Stimulated activated CD8-positive, alpha-beta memory T cell treated with anti-CD3 and anti-CD28 coated beads, Interleukin-15, amount 100 ng/mL, for 24 hours (primary cell): ENCODE data around the gene LRRTM4.
"Not testable (repeated sequence)": the region's sequence is repeated elsewhere in the genome, so short reads cannot be mapped to it uniquely, and the experiment has no call there.

Experiments used
- DNase-seq: peaks from one replicate; pipeline ENCODE4 v3.0.0-alpha.2; 2020; ENCODE audit warnings: low read depth

LRRTM4 gene

DNA sequence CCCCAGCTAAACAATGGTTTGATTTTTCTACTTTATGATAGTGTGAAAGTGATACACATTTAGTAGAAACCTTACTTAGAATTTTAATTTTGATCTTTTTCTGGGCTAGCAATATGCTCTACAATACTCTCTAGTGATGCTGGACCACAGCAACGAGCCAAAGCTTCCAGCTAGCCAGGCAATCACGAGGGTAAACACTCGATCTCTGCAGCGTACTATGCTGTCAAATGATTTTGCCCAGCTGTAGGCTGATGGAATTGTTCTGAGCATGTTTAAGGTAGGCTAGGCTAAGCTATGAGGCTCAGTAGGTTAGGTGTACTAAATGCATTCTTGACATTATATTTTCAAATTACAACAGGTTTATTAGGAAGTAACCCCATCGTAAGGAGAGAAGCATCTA is 207.5 kb downstream of the LRRTM4 start:
- no peak for DNase-seq

DNA sequence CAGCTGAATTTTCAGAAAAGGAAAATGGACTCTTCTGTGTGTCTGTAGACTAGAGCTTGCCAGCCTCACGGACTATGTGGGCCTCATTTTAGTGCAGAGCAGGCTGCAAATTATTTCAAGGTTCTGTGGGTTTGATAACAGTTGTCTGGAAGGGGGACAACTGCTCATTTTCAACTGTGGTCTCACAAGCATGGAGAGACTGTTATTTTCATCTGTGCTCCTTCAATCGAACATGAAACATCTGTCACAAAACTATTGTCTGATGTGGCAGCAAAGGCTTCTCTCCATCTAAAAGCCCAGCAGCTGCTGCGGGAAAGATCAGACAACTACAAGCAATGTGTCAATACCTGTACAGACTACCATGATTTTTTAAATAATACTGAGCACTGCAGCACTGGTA is 211.8 kb downstream of the LRRTM4 start:
- DNase-seq: no peak

DNA sequence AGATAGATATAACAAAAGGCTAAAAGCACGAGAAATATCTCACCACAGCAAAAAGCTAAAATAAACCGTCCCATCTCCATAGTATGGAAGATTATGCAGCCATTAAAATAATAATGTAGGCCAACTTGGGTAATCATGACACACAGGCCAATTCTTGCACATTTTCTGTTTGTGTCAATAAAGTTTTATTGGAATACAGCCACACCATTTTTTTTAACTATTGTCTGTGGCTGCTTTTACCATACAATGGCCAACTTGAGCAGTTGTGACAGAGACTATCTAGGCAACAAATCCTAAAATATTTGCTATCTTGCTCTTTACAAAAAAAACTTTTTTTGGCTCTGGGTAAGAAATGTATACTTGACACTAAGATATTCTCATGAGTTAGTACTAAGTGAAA is 212.5 kb downstream of the LRRTM4 start:
- no peak for DNase-seq

DNA sequence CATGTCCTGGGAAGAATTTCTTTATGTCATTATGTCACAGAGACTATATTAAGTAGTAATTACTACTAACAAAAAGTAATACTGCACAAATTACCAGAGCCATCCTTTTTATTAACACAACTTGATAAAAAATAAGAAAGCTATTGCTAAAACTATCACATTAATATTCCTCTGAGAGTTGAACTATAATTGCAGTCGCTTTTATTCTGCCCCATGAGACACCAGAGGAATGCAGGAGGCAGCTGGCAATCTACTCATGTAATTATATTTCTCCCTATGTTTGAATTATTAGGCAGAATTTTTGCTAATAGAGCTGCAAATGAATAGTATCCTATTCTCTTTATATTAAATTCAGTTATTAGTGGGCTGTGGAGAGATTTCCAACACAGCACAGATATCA is 220.7 kb downstream of the LRRTM4 start:
- no peak for DNase-seq

DNA sequence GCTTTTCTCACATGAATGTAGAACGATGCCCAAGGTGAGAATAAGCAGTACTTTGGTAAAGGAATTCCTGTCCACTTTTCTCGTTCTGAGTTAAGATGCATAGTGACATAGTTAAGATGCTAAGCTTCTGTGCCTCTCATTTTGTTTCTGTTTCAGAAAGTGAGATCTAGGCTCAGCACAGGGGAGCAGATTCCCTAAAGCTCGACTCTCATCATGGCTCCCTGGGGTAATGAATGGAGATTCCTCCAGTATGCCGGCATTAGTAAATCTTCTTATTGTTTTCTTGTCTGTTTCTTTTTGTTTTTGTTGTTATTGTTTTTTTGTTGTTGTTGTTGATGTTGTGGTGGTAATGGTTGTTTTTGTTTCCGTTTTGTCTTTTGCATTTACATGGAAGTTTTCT is 225.4 kb downstream of the LRRTM4 start:
- DNase-seq: no peak

DNA sequence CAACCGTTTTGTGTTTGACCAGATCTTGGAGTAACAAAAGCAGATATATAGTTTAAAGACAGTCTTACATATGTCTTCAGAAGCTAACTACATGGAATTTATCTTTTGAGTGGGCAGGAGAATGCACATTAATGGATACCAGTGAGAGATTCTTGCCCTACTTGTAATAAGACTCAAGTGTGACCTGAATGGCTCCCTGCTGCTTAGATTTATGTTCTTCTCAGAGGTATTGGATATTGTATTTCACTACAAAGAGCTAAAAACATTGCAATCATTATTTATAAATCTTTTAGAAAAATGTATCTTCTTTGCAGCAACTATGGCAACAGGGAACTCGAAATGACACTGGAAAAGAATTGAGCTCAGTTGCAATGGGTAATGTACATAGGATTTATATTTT is 227.7 kb downstream of the LRRTM4 start:
- no peak for DNase-seq

DNA sequence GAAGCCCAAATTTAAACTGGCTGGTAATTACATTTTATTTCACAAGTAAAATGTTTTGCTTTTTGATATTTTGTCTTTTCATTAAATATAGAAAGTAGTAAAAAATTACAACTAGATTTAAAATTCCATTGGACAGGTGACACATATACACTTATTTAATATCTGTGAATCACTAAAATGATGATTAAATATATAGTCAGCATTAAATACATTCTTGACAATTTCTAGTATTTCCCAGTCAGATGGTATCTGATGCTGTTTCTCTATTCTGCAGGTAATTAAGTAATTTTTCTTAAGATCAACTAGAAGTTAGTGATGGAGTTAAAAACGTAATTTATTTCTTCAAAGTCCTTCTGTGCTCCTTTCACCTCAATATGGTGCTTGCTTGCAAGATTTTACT is 237.8 kb downstream of the LRRTM4 start:
- no peak for DNase-seq

DNA sequence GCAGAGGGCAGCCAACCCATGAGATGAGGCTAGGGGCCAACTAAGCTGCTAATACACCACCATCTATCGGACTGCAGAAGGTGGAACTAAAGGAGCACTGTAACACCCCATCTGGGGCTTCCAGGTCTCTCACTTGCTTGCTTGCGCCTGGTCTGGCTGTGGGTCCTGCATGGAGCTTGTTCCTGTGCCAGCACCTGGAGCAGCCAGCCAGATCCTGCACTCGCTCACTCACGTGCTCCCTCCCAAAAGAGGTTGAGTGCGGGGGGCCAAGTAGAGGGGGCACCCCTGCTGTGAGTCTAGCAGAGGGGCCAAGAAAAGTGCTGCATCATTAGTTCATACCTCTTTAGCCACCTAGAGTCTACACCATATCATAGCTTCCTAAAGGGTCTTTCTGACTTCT is 250.9 kb downstream of the LRRTM4 start:
- no peak for DNase-seq

DNA sequence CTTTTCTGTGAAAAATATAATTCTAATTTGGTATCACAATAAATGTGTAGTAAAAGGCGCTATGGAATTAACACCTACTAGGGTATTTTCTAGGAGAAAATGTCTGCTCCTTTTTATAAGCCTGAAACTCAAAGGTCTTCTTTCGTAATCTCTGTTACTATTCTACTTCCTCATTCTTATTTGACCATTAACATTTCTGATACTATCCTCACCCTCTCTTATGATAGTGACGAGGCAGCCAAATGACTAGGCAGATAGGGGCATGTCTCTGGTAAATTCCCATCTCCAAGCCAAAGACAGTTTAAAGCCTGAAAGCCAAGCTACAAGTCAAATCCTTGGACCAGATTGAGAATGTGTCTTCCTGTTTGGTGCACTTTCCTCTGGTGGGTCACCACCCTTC is 251.7 kb downstream of the LRRTM4 start:
- DNase-seq: no peak

DNA sequence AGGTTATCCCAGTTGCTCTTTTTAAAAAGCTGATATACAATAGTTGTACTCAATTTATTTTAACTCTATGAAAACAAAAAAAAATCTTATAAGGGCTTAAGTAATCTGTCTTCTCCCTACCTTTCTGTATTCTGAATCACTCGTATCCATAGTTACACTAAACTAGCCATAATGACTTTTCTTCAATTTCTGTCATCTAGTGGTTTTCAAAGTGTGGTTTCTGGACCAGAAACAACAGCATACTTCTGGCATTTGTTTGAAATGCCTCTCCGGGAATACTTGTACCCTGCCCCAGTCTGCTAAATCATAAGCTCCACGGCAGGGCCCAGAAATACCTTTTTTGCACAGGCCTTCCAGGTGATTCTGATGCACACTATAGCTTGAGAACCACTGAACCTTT is 253.6 kb downstream of the LRRTM4 start:
- no peak for DNase-seq

DNA sequence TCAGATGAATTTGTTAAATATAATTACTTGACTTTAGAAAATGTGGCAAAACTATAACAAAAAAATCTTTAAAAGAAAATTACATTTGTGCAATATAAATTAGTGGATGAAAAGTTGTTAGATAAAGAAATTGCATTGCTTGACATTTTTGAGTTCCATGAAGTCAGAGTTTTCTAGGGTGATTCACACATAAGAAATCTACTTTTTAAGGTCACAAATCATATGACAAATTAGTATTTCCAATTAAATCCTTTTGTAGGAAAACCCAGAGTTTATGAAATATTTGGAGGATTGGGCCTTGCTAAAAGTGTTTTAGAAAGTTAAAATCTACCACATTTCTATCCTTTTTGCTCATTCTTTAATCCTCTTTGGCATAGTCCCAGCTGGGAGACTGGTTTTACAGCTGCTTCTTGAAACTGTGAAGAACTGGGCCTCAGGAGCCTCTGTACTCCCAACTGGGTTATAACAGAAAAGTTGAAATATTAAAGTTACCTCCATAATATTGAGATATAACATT is 289.2 kb downstream of the LRRTM4 start:
- no peak for DNase-seq

DNA sequence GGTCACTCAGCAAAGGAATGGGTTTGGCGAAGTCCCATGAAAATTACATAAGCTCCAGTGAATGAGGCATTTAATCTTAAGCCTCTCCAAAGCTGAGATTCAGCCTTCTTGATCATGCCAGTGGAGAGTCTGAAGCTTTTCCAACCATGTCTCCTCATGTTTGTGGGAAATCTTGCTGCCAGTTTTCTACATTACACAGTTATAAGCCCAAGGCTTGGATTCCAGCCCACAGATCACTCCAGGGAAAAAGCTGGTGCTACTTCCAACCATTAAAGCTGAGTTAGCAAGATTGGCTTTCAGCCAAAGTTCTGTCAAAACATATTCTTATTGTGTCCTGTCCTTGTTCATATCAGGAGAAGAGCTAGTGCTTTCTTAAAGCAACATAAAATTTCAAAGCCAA is 293.8 kb downstream of the LRRTM4 start:
- no peak for DNase-seq

DNA sequence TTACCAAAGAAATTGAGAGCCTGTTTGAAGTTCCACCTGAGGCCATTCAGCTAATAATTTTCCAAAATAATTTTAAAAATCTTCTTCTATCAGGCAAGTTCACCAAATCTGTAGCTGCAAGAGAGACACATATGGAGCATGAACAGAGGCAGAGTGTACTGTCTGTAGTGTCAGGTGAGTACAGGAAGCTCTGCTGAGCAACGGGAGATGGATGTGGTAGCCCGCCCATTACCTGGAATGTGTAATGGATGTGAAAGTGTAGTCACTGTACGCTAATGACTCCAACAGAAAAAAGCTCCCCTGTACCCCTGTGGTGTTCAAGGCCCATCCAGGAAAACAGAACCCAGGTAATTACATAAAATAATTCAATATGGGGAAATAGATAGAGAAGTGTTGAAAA is 311.5 kb downstream of the LRRTM4 start:
- no peak for DNase-seq

DNA sequence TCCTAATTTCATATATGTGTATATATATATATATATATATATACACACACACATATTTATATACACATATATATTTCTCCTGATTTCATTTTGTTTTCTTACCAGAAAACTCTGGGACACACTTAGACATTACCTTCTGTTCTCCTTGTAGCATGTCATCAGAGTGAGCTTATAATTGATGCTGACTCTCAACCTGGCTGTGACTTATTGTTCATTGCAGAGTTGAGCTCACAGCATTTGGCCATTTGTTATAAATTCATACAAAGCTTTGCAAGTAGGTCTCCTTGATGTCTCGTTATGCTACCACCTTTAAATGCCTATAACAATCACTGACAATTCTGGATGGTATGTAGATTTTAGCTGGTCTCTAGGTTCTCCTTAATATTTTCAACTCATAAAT is 314.8 kb downstream of the LRRTM4 start:
- no peak for DNase-seq

DNA sequence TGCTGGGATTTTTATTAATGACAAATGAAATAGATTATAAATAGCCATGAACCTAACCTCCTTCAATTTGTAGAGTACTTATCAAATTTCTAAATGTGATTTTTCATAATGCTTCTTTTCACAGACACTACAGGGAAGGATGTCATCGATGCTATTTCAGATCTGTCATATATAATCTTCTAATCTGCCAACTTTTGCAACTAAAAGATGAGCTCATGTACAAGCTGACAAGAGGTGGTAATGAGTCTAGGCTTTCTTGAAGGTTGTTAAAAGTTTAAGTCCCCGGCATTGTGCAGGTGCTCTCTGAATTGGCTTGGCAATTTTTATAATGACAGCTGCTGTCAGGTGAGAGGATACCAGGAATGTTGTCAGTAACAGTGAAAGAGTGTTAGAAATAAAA is 320.4 kb downstream of the LRRTM4 start:
- DNase-seq: no peak

DNA sequence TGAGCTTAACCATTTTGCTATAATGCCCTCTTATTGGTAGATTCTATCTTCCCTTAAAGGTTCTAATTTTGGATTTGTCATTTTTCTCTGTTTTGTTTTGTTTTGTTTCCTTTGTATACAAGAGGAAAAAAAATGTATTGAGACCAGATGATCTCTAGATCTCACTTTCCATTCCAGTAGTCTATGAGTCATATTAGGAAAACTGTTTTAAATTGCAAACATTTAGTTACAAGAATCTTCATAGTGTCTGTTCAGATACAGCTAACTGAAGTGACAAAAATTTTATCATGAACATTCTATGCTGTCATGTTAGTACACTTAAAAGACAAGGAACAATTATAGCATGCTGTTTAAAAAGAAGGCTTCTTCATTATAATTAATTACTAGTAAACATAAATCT is 322.8 kb downstream of the LRRTM4 start:
- DNase-seq: no peak

DNA sequence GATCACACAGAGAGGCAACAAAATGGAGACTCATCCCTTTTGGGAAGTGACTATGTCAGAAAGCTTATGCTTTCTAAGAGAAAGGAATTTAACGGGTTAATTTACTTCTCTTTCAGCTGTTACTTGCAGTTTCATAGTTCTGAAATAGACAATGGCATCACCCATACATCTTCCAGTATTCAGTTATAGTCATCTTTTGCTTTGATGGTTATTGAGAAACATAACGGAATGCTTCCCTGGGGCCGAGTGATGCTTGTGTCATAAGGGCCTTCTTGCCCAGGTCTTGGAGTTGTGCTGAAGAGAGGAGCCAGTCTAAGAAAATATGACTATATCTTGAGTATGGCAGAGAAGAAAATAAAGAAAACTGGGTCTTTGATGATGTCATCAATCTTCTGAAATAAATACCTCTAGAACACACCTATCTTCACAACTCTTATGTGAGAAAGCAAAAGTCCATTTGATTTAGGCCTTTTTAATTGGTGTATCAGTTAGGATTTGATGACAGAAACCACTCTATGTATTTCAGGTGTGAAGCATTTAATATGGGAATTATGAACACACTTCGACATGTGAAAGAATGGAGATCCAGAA is 328.2 kb downstream of the LRRTM4 start:
- no peak for DNase-seq

DNA sequence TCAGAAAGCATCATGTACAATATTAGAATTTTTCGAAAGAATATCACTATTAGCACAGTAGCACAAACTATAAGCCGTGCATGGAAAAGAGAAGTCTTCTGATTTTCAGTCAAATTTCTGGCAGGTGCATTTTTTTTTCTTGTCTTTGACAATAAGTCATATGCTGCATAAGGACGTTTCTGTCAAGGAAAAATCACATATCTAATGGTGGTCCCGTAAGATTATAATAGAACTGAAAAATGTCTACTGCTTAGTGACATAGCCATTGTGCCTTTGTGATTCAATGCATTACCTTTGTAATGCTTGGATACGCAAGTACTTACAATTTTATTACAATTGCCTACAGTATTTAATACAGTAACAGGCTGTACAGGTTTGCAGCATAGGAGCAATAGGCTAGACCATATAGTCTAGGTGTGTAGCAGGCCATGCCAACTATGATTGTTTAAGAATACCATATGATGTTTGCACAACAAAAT is 329.3 kb downstream of the LRRTM4 start:
- no peak for DNase-seq

DNA sequence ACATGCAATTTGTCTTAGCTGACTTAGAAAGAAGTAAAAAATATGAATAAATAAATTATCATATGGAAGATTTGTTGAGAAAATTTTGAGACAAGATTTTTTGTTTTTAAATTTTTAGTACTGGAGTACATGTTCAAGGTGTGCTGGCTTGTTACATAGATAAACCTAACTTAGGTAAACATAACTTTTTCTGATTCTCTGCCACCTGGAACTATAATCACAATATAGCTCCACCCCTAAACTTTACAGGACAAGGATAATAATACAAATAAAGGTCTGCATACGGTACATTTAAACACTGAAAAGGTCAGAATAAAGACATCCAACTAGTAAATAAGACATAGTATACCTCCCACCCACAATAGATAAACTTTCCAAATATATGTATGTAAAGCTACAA is 330.5 kb downstream of the LRRTM4 start:
- no peak for DNase-seq

DNA sequence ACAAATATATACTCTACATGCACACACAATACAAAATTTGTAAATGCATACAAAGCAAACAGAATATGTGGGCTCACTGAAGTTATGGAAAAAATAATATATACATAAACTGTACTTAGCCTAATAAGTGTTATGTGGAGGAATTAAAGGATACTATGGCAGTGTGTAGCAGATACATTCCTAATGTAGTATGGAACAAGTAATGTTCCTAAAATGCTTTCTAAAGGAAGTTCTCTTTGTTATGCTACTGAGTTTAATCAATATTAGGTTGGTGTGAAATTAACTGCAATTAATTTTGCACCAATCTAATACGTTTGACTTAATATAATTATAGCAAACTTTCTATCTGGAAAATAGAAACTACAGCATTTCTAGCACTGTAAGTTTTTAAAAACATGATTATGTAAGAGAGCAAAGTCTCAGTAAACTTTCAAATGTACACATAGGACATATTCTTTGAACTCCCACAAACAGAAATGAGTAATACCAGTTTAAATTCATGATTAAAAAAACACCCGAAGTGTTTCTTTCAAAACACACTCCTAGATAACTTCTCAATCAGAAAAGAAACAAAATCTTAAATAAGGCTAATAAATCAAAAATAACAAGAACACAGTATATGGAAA is 331.3 kb downstream of the LRRTM4 start:
- DNase-seq: no peak

DNA sequence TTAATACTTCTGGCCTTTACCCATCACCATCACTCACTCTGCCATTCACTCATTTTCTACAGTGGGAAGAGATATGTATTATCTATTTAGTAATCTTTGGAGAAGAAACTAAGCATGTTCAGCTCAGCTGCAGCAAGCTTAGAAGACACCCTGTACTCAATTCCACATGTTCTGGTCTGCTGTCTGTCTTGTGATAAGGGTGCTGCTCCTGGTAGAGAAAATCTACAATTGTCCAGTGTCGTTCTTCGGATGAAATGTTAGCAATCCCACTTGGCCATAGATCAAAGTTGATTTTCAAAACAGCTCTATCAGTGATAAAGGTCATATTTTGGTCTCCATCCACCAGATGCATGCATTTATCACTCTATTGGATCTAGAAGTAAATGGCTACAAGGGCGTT is 337.1 kb downstream of the LRRTM4 start:
- DNase-seq: no peak

DNA sequence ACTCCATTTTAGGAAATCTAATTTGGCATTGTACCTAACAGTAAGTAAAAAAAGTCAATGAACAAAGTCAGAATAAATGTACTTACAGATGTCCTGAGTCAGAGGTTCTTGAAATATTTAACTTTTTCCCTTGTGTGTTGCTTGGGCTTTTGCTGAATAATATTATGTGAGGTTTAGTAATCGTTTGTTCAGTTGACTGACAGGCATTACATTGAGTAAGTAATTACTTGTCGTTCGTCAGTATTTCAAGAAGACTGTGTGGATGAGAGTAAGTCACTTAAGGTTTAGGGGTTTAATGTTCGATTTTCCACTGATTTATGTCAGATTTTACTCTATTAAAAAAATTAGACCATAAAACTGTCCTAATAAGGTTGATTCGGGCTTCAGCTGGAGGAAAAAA is 342.9 kb downstream of the LRRTM4 start:
- no peak for DNase-seq

DNA sequence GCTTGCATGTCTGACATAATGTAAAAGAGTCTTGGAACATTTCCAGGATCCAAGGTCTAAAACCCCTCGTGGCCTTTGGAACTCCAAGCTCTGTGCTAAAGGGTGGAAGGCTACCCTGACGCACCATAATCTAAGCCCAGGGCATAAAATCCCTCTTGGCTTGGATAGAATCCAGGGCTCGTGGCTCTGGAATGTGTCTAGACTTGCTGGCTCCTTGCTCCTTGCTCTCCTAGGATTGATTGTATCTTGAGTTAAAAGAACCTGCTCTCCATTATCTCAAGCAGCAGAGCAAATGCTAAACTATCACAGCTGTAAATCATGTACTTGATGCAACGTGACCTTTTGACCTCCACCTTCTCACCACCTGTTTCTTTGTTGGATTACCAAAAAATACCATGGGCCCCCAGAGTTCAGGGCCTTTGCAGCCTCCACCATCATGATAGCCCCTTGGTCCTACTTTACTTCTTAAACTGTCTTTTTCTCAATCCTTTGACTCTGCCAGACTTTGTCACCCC is 346.9 kb downstream of the LRRTM4 start:
- DNase-seq: not testable (repeated sequence)

DNA sequence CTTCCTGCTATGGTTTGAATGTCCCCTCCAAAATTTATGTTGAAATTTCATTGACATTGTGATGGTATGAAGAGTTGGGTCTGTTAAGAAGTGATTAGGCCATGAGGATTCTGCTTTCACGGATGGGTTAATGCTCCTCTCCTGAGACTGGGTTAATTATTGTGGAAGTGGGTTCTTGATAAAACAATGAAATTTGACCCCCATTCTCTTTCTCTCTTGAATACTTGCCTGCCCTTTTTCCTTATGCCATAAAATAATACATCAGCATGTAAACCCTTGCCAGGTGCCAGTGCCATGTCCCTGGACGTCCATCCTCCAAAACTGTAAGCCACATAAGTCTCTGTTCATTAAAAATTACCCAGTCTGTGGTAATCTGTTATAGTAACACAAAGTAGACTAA is 352.8 kb downstream of the LRRTM4 start:
- no peak for DNase-seq
